SHP77 treated with DMSO at 0.1 percent for 48 hours (cell line): ENCODE results near the gene GLT6D1.
"Not testable (repeated sequence)": the region's sequence is repeated elsewhere in the genome, so short reads cannot be mapped to it uniquely, and the experiment has no call there.

ENCODE experiments used
- DNase-seq: peaks from one replicate; lab custom pipeline; 2025; lab: John Stamatoyannopoulos, UW

GLT6D1 gene

GRCh38 chr9:135639196-135639595 lies at the start of gene GLT6D1:
TSS of gene GLT6D1 (minus strand) at chr9:135639540. CDS start at chr9:135639187, 353 bp downstream.
- no peak for DNase-seq

- DNase-seq, result no peak
Observed at GRCh38 chr9:135689011-135689410, 49.7 kb upstream of the GLT6D1 start.

DNA sequence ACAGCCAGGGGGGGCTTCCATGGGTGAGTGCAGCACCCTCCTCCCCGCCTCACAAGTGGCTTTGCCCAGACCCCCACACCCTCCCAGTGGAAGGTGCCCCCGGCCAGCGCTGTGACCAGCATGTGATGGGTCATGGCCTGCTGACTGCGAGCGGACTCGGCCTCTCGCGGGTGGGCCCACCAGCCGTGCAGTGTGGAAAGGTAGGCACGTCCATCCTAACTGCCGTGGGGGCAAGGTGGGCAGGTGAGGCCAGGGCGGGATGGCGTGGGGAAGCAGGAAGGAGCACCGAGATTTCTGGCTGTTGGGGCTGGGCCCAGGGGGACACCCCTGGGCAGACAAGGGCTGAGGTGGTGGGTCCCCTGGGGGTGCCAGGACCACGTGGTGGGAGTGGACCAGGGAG lies 47.9 kb upstream of the GLT6D1 start:
- DNase-seq, result no peak

- DNase-seq, result no peak
Observed at GRCh38 chr9:135684691-135685090, 45.4 kb upstream of the GLT6D1 start.

DNA sequence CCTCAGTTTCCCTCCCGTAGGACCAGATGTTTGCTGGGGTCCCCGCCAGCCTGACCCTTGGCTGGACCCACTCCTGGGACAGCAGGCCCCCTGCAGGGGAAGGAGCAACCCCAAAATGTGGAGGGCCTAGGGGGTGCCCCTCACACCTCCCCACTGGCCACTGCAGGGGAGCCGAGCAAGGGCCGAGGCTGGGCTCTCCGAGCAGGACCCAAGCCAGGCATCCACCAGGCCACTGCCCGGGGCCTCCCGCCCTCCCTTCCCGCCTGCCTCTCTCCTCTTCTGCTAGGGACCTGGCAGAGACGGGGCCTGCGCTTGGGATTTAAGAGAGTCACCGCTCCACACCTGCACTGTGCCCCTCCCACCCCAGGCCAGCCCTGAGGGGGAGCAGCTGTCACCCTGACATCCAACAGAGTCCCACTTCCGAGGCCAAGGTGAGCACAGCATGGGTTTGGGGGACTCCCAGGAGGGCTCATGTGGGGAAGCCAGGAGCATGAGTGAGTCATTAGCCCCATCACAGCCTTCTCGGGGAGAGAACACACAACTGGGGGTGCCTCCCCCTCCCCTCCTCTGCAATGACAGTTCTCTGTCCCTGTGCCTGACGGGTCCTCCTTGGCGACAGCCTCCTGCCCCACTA lies 44.2 kb upstream of the GLT6D1 start:
- DNase-seq, result no peak

GRCh38 chr9:135681161-135681560 lies 41.8 kb upstream of the GLT6D1 start:
- no peak for DNase-seq

DNA sequence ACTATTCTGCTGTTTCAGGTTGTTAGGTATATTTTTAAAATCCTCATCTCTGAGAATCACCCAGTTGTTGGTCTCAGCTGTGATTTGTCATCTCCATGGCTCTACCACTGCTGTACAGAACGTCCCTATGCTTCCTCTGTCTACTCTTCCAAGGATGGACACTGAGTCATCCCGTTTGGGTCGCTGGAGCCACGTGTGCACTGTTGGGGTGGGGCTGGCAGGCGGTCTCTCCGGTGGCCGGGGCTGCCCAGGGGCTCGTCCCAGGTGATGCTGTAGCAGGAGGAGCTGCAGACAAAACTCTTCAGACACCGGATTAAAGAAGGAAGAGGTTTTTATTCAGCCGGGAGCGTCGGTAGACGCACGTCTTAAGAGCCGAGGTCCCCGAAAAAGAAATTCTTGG lies 40.7 kb upstream of the GLT6D1 start:
- DNase-seq, result no peak

- no peak for DNase-seq
Observed at GRCh38 chr9:135678236-135679017, 39.1 kb upstream of the GLT6D1 start.

DNA sequence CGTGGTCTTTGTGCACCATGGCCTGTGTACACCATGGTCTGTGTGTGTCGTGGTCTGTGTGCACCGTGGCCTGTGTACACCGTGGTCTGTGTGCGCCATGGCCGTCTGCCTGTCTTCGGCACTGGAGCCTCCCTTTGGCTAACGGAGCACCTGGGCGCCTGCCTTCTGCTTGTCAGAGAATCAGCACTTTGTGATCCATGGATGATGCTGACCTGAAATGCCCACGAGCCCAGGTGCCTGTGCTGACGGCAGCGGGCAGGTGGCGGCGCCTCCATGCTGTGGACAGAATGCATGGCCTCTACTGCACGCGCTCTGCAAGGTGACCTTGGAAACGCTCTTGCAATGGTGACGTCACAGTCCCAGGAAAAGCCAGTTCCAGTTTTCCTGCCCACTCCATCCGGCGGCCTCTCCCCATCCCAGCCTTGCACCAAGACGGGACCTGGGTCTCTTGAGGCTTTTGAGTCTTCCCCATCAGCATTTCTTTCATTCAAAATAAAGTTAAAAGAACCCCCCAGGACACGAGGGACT lies 38.4 kb upstream of the GLT6D1 start:
- DNase-seq, result no peak

DNA sequence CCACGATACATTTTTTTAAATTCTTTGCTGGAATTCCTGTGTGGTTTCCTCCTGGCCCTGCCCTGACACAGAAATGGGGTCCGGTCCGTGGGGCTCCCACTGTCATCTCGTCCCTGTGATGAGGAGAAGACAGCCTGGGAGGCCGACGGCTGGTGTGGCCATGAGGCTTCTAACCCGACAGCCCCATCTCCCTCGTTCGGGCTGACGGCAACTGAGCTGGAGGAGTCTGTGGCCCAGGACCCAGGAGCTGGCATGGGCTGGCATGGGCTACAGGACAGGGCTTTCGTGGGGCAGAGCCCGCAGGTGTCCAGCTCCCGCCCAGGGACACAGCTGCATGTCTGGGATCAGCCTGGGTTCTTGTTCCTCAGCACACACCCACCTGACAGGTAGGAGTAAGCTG lies 37.6 kb upstream of the GLT6D1 start:
- no peak for DNase-seq

- DNase-seq, result no peak
Observed at GRCh38 chr9:135674977-135675376, 35.6 kb upstream of the GLT6D1 start.

DNA sequence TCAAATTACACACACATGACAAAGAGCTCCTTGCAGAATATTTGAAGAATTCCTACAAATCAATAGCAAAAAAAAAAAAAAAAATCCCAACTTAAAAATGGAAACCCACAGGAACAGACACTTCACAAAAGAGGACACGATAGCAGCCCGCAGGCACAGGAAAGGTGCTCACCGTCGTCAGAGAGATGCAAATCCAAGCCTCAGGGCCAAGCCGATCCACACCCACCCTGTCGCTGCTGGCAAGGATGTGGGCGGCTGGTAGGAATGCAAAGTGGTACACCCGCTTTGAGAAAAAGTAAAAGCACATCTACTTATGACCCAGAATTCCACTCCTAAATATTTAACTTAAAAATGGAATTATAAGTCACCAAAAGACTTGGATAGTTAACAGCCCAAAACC lies 34.6 kb upstream of the GLT6D1 start:
- DNase-seq, result no peak

DNA sequence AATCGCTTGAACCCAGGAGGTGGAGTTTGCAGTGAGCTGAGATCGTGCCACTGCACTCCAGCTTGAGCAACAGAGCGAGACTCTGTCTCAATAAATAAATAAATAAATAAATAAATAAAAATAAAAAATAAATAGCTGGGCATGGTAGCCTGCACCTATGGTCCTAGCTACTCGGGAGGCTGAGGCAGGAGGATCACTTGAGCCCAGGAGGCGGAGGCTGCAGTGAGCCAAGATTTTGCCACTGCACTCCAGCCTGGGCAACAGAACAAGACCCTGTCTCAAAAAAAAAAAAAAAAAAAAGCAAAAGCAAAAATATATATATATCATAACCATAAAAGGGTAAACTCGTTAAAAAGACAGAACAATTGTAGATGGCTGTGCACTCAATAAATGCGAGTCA lies 33.4 kb upstream of the GLT6D1 start:
- not testable (repeated sequence) for DNase-seq

GRCh38 chr9:135671591-135672041 lies 32.3 kb upstream of the GLT6D1 start:
- no peak for DNase-seq

GRCh38 chr9:135670721-135671590 lies 31.6 kb upstream of the GLT6D1 start:
- DNase-seq, result no peak

- DNase-seq, result no peak
Observed at GRCh38 chr9:135669616-135670285, 30.4 kb upstream of the GLT6D1 start.

DNA sequence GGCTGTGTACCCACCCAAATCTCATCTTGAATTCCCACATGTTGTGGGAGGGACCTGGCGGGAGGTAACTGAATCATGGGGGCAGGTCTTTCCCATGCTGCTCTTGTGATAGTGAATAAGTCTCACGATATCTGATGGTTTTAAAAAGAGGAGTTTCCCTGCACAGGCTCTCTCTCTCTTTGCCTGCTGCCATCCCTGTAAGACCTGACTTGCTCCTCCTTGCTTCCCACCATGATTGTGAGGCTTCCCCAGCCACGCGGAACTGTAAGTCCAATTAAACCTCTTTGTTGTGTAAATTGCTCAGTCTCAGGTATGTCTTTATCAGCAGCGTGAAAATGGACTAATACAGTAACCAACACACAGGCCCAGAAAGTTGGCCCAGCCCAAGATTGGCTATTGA lies 29.7 kb upstream of the GLT6D1 start:
- not testable (repeated sequence) for DNase-seq

GRCh38 chr9:135667463-135668001 lies 28.2 kb upstream of the GLT6D1 start:
- DNase-seq, result no peak

- DNase-seq, result no peak
Observed at GRCh38 chr9:135666534-135667462, 27.5 kb upstream of the GLT6D1 start.

GRCh38 chr9:135665795-135666189 lies 26.5 kb upstream of the GLT6D1 start:
- no peak for DNase-seq
